WTC11 (cell line): ENCODE measurements around the gene MRPL41.

Source experiments
- FOXP1 ChIP-seq: sonication (generic); formaldehyde crosslinking; IDR thresholded peaks from 2 replicates; pipeline ENCODE4 v1.8.0; 2022; ENCODE audit warnings: missing genetic modification reagents, mild to moderate bottlenecking, moderate library complexity, borderline replicate concordance
- IRF2 ChIP-seq: sonication (generic); formaldehyde crosslinking; IDR thresholded peaks from 2 replicates; pipeline ENCODE4 v1.8.0; 2022; ENCODE audit warnings: low read depth, missing genetic modification reagents, borderline replicate concordance
- JUN ChIP-seq: sonication (generic); formaldehyde crosslinking; IDR thresholded peaks from 2 replicates; pipeline ENCODE4 v1.8.0; 2023; ENCODE audit warnings: mild to moderate bottlenecking, missing genetic modification reagents
- NFATC4 ChIP-seq: fragments of 250-450 bp; sonication (Bioruptor Pico); IDR thresholded peaks from 2 replicates; pipeline ENCODE4 v1.9.0; 2021; ENCODE audit warnings: mild to moderate bottlenecking
- NFYB ChIP-seq: sonication (generic); formaldehyde crosslinking; conservative IDR thresholded peaks from 2 replicates; pipeline ENCODE4 v1.8.0; 2022; ENCODE audit warnings: low read depth, missing genetic modification reagents
- TF ChIP-seq, protein P1 (sequence below): fragments of 200-600 bp; IDR thresholded peaks from 2 replicates; pipeline ENCODE4 v1.8.0; 2022; ENCODE audit warnings: antibody characterized with exemption
- TF ChIP-seq, protein P2 (sequence below): sonication (generic); formaldehyde crosslinking; IDR thresholded peaks from 2 replicates; pipeline ENCODE4 v1.8.1; 2023; ENCODE audit warnings: mild to moderate bottlenecking, missing genetic modification reagents, moderate library complexity

DNA sequence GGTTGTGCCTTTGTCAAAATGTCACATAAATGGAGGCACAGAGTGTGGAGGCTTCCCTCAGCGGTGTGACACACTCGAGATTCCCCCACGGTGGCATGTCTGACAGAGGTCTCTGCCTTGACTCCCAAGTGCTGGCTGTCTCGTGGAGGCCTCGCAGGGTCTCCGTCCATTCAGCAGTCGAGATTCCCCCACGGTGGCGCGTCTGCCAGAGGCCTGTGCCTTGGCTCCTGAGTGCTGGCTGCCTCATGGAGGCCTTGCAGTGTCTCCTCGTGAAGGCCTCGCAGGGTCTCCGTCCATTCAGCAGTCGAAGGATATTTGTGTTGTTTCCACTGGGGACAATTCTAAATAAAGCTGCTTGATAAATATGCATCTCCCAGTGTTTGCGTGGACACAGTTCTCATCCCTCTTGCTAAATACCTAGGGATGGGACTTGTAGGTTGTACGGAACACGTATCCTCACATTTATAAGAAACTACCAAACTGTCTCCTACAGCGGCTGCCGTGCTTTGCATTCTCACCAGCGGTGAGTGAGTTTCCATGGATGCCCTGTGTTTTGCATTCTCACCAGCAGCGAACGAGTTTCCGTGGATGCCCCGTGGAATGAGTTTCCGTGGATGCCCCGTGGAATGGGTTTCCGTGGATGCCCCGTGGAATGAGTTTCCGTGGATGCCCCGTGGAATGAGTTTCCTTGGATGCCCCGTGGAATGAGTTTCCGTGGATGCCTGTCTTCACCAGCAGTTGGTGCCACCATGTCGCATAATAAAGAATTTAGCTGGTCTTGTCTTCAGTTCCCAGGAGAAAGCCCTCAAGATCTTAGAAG, 27.3 kb upstream of the MRPL41 start:
- no peak for TF ChIP-seq NFATC4
- TF ChIP-seq JUN (CRISPR knock-in tag), result no peak
- TF ChIP-seq, protein P1, sequence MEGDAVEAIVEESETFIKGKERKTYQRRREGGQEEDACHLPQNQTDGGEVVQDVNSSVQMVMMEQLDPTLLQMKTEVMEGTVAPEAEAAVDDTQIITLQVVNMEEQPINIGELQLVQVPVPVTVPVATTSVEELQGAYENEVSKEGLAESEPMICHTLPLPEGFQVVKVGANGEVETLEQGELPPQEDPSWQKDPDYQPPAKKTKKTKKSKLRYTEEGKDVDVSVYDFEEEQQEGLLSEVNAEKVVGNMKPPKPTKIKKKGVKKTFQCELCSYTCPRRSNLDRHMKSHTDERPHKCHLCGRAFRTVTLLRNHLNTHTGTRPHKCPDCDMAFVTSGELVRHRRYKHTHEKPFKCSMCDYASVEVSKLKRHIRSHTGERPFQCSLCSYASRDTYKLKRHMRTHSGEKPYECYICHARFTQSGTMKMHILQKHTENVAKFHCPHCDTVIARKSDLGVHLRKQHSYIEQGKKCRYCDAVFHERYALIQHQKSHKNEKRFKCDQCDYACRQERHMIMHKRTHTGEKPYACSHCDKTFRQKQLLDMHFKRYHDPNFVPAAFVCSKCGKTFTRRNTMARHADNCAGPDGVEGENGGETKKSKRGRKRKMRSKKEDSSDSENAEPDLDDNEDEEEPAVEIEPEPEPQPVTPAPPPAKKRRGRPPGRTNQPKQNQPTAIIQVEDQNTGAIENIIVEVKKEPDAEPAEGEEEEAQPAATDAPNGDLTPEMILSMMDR, result no peak
- no peak for TF ChIP-seq NFYB
- no peak for TF ChIP-seq IRF2 (CRISPR knock-in tag)
- TF ChIP-seq, protein P2, sequence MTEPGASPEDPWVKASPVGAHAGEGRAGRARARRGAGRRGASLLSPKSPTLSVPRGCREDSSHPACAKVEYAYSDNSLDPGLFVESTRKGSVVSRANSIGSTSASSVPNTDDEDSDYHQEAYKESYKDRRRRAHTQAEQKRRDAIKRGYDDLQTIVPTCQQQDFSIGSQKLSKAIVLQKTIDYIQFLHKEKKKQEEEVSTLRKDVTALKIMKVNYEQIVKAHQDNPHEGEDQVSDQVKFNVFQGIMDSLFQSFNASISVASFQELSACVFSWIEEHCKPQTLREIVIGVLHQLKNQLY (CRISPR knock-in tag), result no peak
- TF ChIP-seq FOXP1 (CRISPR knock-in tag), result no peak
